Endothelial cell of umbilical vein (primary cell): ENCODE measurements around the gene WDR36. TPM values are rescaled to one million over a fixed set of nuclear protein-coding genes. Genes with fewer than 3 reads are reported as not detected.

Experiments
- BruUV-seq: library from RNA; stranded (reverse); fragments of 400-500 nt; replicated peaks from 2 replicates; lab custom pipeline; 2021; lab: Mats Ljungman, UMichigan
- CTCF ChIA-PET: fragments of 300-600, 350-600 bp; sonication (Branson Sonifier 250); formaldehyde crosslinking; loops from one replicate; lab custom pipeline; 2021; ENCODE audit warnings: antibody characterized with exemption, inconsistent platforms; lab: Charles Lee
- POLR2A ChIA-PET: fragments of 300-600, 350-600 bp; sonication (Branson Sonifier 250); formaldehyde crosslinking; loops from one replicate; lab custom pipeline; 2021; ENCODE audit warnings: antibody characterized with exemption, inconsistent platforms; lab: Charles Lee
- DNase-seq: peaks from one replicate; pipeline ENCODE4 v3.0.0-alpha.2; 2011; ENCODE audit warnings: low read depth, low spot score
- FAIRE-seq: peaks from 2 replicates; lab custom pipeline; 2011; peaks lifted over from hg19 to GRCh38; lab: Jason Lieb, UNC
- H2AFZ ChIP-seq: 2 replicates; pipeline ENCODE4 v1.6.0; 2012; ENCODE audit warnings: low read depth, low read length, control low read depth, inconsistent platforms
- H3K27ac ChIP-seq: 2 replicates; pipeline ENCODE4 v1.5.1; 2011; ENCODE audit warnings: low read depth, mild to moderate bottlenecking, control low read depth, low read length, moderate library complexity; ENCODE audit not compliant: insufficient read depth
- H3K27me3 ChIP-seq, 2 experiments: 2 replicates each; pipeline versions ENCODE4 v1.6.0 to v1.6.1; 2011; ENCODE audit warnings: low read length in 2 of 2, mixed read lengths in 1 of 2; ENCODE audit not compliant: control insufficient read depth in 2 of 2, insufficient read depth in 2 of 2
- H3K36me3 ChIP-seq, 2 experiments: 2 replicates in 1 of 2; 3 replicates in 1 of 2; pipeline ENCODE4 v1.5.1; 2011; ENCODE audit warnings: low read length in 2 of 2, mild to moderate bottlenecking in 1 of 2, moderate library complexity in 1 of 2; ENCODE audit not compliant: control insufficient read depth in 2 of 2, insufficient read depth in 2 of 2; ENCODE audit errors: extremely low read depth in 1 of 2
- H3K4me1 ChIP-seq: 3 replicates; pipeline ENCODE4 v1.5.1; 2011; ENCODE audit warnings: mild to moderate bottlenecking, low read length; ENCODE audit not compliant: control insufficient read depth, insufficient read depth; ENCODE audit errors: extremely low read depth
- H3K4me2 ChIP-seq: 2 replicates; pipeline ENCODE4 v1.6.1; 2011; ENCODE audit warnings: low read length, control low read depth, mixed read lengths; ENCODE audit not compliant: insufficient read depth
- H3K4me3 ChIP-seq, 3 experiments: fragments of 200-600 bp in 1 of 3; sonication (generic), shearing (Covaris generic) in 1 of 3; replicated peaks in 1 of 3; 2 replicates each; pipeline ENCODE4 v1.5.1; 2011 to 2016; ENCODE audit warnings: control low read depth in 3 of 3, low read length in 3 of 3, mild to moderate bottlenecking in 2 of 3, inconsistent platforms in 1 of 3, low read depth in 1 of 3, moderate library complexity in 1 of 3; ENCODE audit not compliant: insufficient read depth in 1 of 3
- H3K79me2 ChIP-seq: 2 replicates; pipeline ENCODE4 v1.6.0; 2012; ENCODE audit warnings: low read length, inconsistent platforms; ENCODE audit not compliant: control insufficient read depth, insufficient read depth
- H3K9ac ChIP-seq: replicated peaks from 2 replicates; pipeline ENCODE3; 2011; ENCODE audit warnings: low read length, control low read depth; ENCODE audit not compliant: insufficient read depth; ENCODE audit errors: extremely low read depth
- H3K9me1 ChIP-seq: replicated peaks from 3 replicates; pipeline ENCODE4 v1.6.0; 2011; ENCODE audit warnings: mild to moderate bottlenecking, low read length; ENCODE audit not compliant: control insufficient read depth, insufficient read depth; ENCODE audit errors: extremely low read depth
- H3K9me3 ChIP-seq: replicated peaks from 2 replicates; pipeline ENCODE4 v1.5.1; 2012; ENCODE audit warnings: low read length, inconsistent platforms; ENCODE audit not compliant: control insufficient read depth, insufficient read depth
- H4K20me1 ChIP-seq: replicated peaks from 2 replicates; pipeline ENCODE3; 2011; ENCODE audit warnings: mild to moderate bottlenecking, low read length; ENCODE audit not compliant: control insufficient read depth, insufficient read depth; ENCODE audit errors: extremely low read depth
- EZH2 ChIP-seq: IDR thresholded peaks from 2 replicates; pipeline ENCODE4 v1.6.1; 2012; ENCODE audit warnings: borderline replicate concordance, low read depth, mild to moderate bottlenecking, moderate library complexity, low read length, inconsistent platforms; ENCODE audit not compliant: severe bottlenecking
- FOS ChIP-seq: IDR thresholded peaks from 2 replicates; pipeline ENCODE4 v1.6.1; 2011; ENCODE audit warnings: mild to moderate bottlenecking, low read length, moderate library complexity, borderline replicate concordance; ENCODE audit not compliant: insufficient read depth
- GATA2 ChIP-seq: IDR thresholded peaks from 2 replicates; pipeline ENCODE4 v1.7.0; 2011; ENCODE audit warnings: low read depth, mild to moderate bottlenecking, moderate library complexity, mixed read lengths, low read length; ENCODE audit not compliant: insufficient read length, insufficient read depth
- JUN ChIP-seq: IDR thresholded peaks from 2 replicates; pipeline ENCODE4 v1.6.1; 2011; ENCODE audit warnings: borderline replicate concordance, low read depth; ENCODE audit not compliant: insufficient read length, insufficient read depth
- MYC ChIP-seq: IDR thresholded peaks from one replicate; pipeline ENCODE4 v1.6.1; 2011; ENCODE audit warnings: mild to moderate bottlenecking, low read depth, low read length
- POLR2A ChIP-seq: IDR thresholded peaks from 2 replicates; pipeline ENCODE4 v1.6.1; 2012; ENCODE audit warnings: low read depth, mild to moderate bottlenecking, control low read depth, low read length
- POLR2AphosphoS5 ChIP-seq: IDR thresholded peaks from 2 replicates; pipeline ENCODE4 v1.6.1; 2012; ENCODE audit warnings: low read depth, mild to moderate bottlenecking, control low read depth, low read length, moderate library complexity; ENCODE audit not compliant: insufficient read depth
- dilution Hi-C: fragments of 300-500 bp; cut with MboI; formaldehyde crosslinking; loops from one replicate; pipeline ENCODE4 v1.15.0; 2019; ENCODE audit warnings: low sequenced_read_pairs; ENCODE audit not compliant: extremely low pct_ligation_motif_present
- intact Hi-C: fragments of 100-400 bp; cut with micrococcal nuclease; formaldehyde crosslinking; loops from one replicate; pipeline ENCODE4 v1.10.0; 2022
- polyA plus RNA-seq, 4 experiments: library from polyadenylated mRNA; depleted of rRNA in 3 of 4; stranded (reverse) in 3 of 4; unstranded in 1 of 4; fragments of >200 nt; gene quantifications; 2 replicates each; pipeline versions ENCODE4 v1.2.1 to v1.2.3, GENCODE V29; 2011 to 2012; ENCODE audit warnings: missing spikeins in 1 of 4
- total RNA-seq: library from RNA; stranded (reverse); gene quantifications from 2 replicates; pipeline ENCODE4 v1.2.3, GENCODE V29; 2021
- TF ChIP-seq, protein P1 (sequence below), 2 donors: IDR thresholded peaks; 1 replicate in 1 of 2; 2 replicates in 1 of 2; pipeline ENCODE4 v1.5.1; 2011; ENCODE audit warnings: low read length in 2 of 2, mild to moderate bottlenecking in 2 of 2, moderate library complexity in 2 of 2, control low read depth in 1 of 2, inconsistent platforms in 1 of 2, low read depth in 1 of 2; ENCODE audit not compliant: insufficient read depth in 1 of 2; ENCODE audit errors: extremely low read depth in 1 of 2
- TF ChIP-seq, protein P2 (sequence below): IDR thresholded peaks from 2 replicates; pipeline ENCODE4 v1.6.1; 2011; ENCODE audit not compliant: insufficient read depth, insufficient read length

Gene WDR36
- total and polyA plus RNA-seq, 2 donors (not counting 3 experiments of a cell fraction or from before 2014, with no cell fraction given) = 10.6 to 30.2 TPM

DNA sequence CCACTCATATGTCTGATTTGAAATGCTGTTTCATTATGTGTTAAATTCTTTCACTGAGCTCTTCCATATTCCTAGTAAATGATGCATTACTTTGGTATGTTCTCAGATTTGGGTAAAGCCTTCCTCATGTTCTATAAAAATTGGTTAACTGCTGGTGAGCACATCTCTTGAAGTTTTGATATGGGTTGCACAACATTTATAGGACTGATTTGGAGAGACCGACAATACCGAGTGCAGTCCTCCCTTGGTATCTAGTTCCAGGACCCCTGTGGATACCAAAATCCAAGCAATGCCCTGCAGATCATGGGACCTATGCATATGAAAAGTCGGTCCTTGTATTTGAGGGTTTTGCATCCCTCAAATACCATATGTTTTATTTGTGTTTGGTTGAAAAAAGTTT, 37.8 kb downstream of the WDR36 start:
- Histone ChIP-seq H3K9me3 (no peaks in the 10 kb centered on the region), H3K36me3 (peaks cover 2% of the 10 kb centered on the region in 2 experiments), H2AFZ (no peak overlapping the region), H4K20me1 (no peaks in the 10 kb centered on the region), H3K9ac (no peak overlapping the region), H3K9me1 (no peaks in the 10 kb centered on the region), H3K27ac (no peak overlapping the region), H3K79me2 (no peaks in the 10 kb centered on the region), H3K4me1 (peaks cover 30% of the 10 kb centered on the region), H3K4me3 (no peak overlapping the region), H3K27me3 (no peaks in the 10 kb centered on the region), H3K4me2 (no peak overlapping the region)
- no peak for FAIRE-seq
- CTCF ChIA-PET = interaction anchor here (1.7 kb wide), 1 partner anchor 27 kb away, joined by 5 read pairs; no protein-coding TSS in a partner anchor
- no TSS peak for BruUV-seq
- POLR2A ChIA-PET = no interaction called here
- TF ChIP-seq, protein P1, sequence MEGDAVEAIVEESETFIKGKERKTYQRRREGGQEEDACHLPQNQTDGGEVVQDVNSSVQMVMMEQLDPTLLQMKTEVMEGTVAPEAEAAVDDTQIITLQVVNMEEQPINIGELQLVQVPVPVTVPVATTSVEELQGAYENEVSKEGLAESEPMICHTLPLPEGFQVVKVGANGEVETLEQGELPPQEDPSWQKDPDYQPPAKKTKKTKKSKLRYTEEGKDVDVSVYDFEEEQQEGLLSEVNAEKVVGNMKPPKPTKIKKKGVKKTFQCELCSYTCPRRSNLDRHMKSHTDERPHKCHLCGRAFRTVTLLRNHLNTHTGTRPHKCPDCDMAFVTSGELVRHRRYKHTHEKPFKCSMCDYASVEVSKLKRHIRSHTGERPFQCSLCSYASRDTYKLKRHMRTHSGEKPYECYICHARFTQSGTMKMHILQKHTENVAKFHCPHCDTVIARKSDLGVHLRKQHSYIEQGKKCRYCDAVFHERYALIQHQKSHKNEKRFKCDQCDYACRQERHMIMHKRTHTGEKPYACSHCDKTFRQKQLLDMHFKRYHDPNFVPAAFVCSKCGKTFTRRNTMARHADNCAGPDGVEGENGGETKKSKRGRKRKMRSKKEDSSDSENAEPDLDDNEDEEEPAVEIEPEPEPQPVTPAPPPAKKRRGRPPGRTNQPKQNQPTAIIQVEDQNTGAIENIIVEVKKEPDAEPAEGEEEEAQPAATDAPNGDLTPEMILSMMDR (IDR thresholded peaks at IDR 0.05; ENCODE audit: extremely low read depth in 1 of 2, insufficient read depth in 1 of 2, low read depth in 1 of 2, low read length in 2 of 2) = no peak
- TF ChIP-seq MYC (no peak), FOS (no peak), EZH2 (no peak), POLR2AphosphoS5 (no peak), POLR2A (no peak), GATA2 (no peak), JUN (no peak)
- TF ChIP-seq, protein P2, sequence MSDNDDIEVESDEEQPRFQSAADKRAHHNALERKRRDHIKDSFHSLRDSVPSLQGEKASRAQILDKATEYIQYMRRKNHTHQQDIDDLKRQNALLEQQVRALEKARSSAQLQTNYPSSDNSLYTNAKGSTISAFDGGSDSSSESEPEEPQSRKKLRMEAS = no peak
- DNase-seq = no peak
- dilution Hi-C loops = no loop called here
- intact Hi-C loops = loop anchor here (10.0 kb wide), 1 partner anchor 715 kb away; no protein-coding TSS in a partner anchor
